Suprapubic skin (tissue), 4 donors: ENCODE data around the gene MET. TPM values are rescaled to one million over a fixed set of nuclear protein-coding genes. Genes with fewer than 3 reads are reported as not detected.

Experiments used
- DNase-seq, 2 donors: peaks; one replicate each; pipeline ENCODE4 v3.0.0-alpha.2; 2019; ENCODE audit warnings: low spot score in 2 of 2
- H3K27ac ChIP-seq: fragments of 200-600 bp; sonication (generic); one replicate; pipeline ENCODE4 v1.5.1; 2019
- H3K27me3 ChIP-seq: fragments of 200-600 bp; sonication (generic); one replicate; pipeline ENCODE4 v1.5.1; 2019
- H3K36me3 ChIP-seq: fragments of 200-600 bp; sonication (generic); one replicate; pipeline ENCODE4 v1.5.1; 2019
- H3K4me1 ChIP-seq: fragments of 200-600 bp; sonication (generic); one replicate; pipeline ENCODE4 v1.5.1; 2019
- H3K4me3 ChIP-seq: fragments of 200-600 bp; sonication (generic); one replicate; pipeline ENCODE4 v1.5.1; 2019; ENCODE audit warnings: mild to moderate bottlenecking
- H3K9me3 ChIP-seq: fragments of 200-600 bp; sonication (generic); one replicate; pipeline ENCODE4 v1.5.1; 2019
- CTCF ChIP-seq, 2 donors: fragments of 200-600 bp in 1 of 2; fragments of 450-650 bp in 1 of 2; sonication (generic) in 1 of 2; IDR thresholded peaks; one replicate each; pipeline ENCODE4 v1.5.1; 2016 to 2019; ENCODE audit warnings: antibody characterized with exemption in 2 of 2, mild to moderate bottlenecking in 1 of 2, moderate library complexity in 1 of 2
- EP300 ChIP-seq: sonication (generic); formaldehyde crosslinking; IDR thresholded peaks from one replicate; pipeline ENCODE4 v1.6.1; 2017; ENCODE audit warnings: antibody characterized with exemption
- POLR2A ChIP-seq, 2 donors: fragments of 450-650 bp; IDR thresholded peaks; one replicate each; pipeline ENCODE4 v1.6.1; 2017; ENCODE audit warnings: antibody characterized with exemption in 2 of 2, mild to moderate bottlenecking in 2 of 2, moderate library complexity in 2 of 2
- POLR2AphosphoS5 ChIP-seq, 3 donors: sonication (generic); formaldehyde crosslinking; IDR thresholded peaks; one replicate each; pipeline ENCODE4 v1.6.1; 2017; ENCODE audit warnings: antibody characterized with exemption in 3 of 3
- WGBS: methylation state at CpG from one replicate; pipeline ENCODE4 v1.1.5; 2018; 5-methylcytosine and 5-hydroxymethylcytosine counted together
- total RNA-seq, 4 donors: library from RNA; depleted of rRNA; stranded (reverse); fragments of >200 nt; gene quantifications; one replicate each; pipeline ENCODE4 v1.1.0, GENCODE V29; 2016

The MET gene
- total RNA-seq, 4 donors from 2014 or later = 22.8 to 41.2 (median 32.0) TPM

GRCh38 chr7:116771640-116772039 is 99.6 kb downstream of the MET start:
- peaks cover 9% of the 10 kb centered on the region for H3K36me3 ChIP-seq
- 95% methylated on average over 7 of the region's 7 CpGs for WGBS
- H3K4me1 ChIP-seq = no peaks in the 10 kb centered on the region
- no peak overlapping the region for H3K27ac ChIP-seq
- H3K27me3 ChIP-seq = no peaks in the 10 kb centered on the region
- no peaks in the 10 kb centered on the region for H3K9me3 ChIP-seq
- no peak for TF ChIP-seq POLR2AphosphoS5 (IDR thresholded peaks at IDR 0.05)
- DNase-seq = no peak
- no peak overlapping the region for H3K4me3 ChIP-seq

GRCh38 chr7:116772423-116772863 is 100.4 kb downstream of the MET start:
- Histone ChIP-seq H3K4me1 (peaks cover 4% of the 10 kb centered on the region), H3K9me3 (no peaks in the 10 kb centered on the region), H3K27me3 (no peaks in the 10 kb centered on the region), H3K4me3 (no peak overlapping the region), H3K36me3 (peaks cover 3% of the 10 kb centered on the region), H3K27ac (no peak overlapping the region)
- no peak for TF ChIP-seq EP300
- TF ChIP-seq POLR2A (IDR thresholded peaks at IDR 0.05) = no peak
- no peak for TF ChIP-seq CTCF (IDR thresholded peaks at IDR 0.05)
- no peak for TF ChIP-seq POLR2AphosphoS5 (IDR thresholded peaks at IDR 0.05)
- no peak for DNase-seq

- Histone ChIP-seq H3K27me3 (no peaks in the 10 kb centered on the region), H3K36me3 (peaks cover 3% of the 10 kb centered on the region), H3K4me1 (peaks cover 8% of the 10 kb centered on the region), H3K9me3 (no peaks in the 10 kb centered on the region), H3K27ac (no peak overlapping the region), H3K4me3 (no peak overlapping the region)
- 78% methylated on average over 2 of the region's 2 CpGs for WGBS
- DNase-seq = no peak
- TF ChIP-seq POLR2A (IDR thresholded peaks at IDR 0.05) = no peak
- no peak for TF ChIP-seq CTCF (IDR thresholded peaks at IDR 0.05)
- no peak for TF ChIP-seq EP300
- TF ChIP-seq POLR2AphosphoS5 (IDR thresholded peaks at IDR 0.05) = no peak
Measured at GRCh38 chr7:116772926-116773749, 101.1 kb downstream of the MET start.

GRCh38 chr7:116776046-116776445 is 104.0 kb downstream of the MET start:
- Histone ChIP-seq H3K9me3 (no peaks in the 10 kb centered on the region), H3K27ac (peak overlapping the region; percentile 7), H3K27me3 (no peaks in the 10 kb centered on the region), H3K4me3 (no peak overlapping the region), H3K36me3 (peaks cover 3% of the 10 kb centered on the region), H3K4me1 (peaks cover 22% of the 10 kb centered on the region)
- TF ChIP-seq POLR2A (IDR thresholded peaks at IDR 0.05) (no peak), CTCF (IDR thresholded peaks at IDR 0.05) (no peak), EP300 (no peak), POLR2AphosphoS5 (IDR thresholded peaks at IDR 0.05) (no peak)
- DNase-seq = no peak
- WGBS = 91% methylated on average over 2 of the region's 2 CpGs

- DNase-seq = no peak
- TF ChIP-seq EP300 (no peak), CTCF (IDR thresholded peaks at IDR 0.05) (no peak), POLR2AphosphoS5 (IDR thresholded peaks at IDR 0.05) (peak in 1 of 3 donors; percentile 24), POLR2A (IDR thresholded peaks at IDR 0.05) (no peak)
- WGBS = 45% methylated on average over 3 of the region's 3 CpGs
- H3K4me3 ChIP-seq = no peak overlapping the region
- H3K9me3 ChIP-seq = no peaks in the 10 kb centered on the region
- H3K27ac ChIP-seq = peak overlapping the region; percentile 7
- peaks cover 28% of the 10 kb centered on the region for H3K4me1 ChIP-seq
- H3K36me3 ChIP-seq = peaks cover 3% of the 10 kb centered on the region
- H3K27me3 ChIP-seq = no peaks in the 10 kb centered on the region
Measured at GRCh38 chr7:116776610-116777289, 104.8 kb downstream of the MET start.
